Stimulated activated CD4-positive, alpha-beta T cell treated with anti-CD3 and anti-CD28 coated beads, Interleukin-1b, Interleukin-23, amount 100 ng/mL, for 1 hour (primary cell): ENCODE data around the gene LGR6.
"Not testable (repeated sequence)": the region's sequence is repeated elsewhere in the genome, so short reads cannot be mapped to it uniquely, and the experiment has no call there.

Source experiments
- DNase-seq, 2 donors: peaks; one replicate each; pipeline ENCODE4 v3.0.0-alpha.2; 2020; ENCODE audit warnings: low read depth in 2 of 2

LGR6 gene

GRCh38 chr1:202193614-202194327 is at the start of gene LGR6:
Gene LGR6, plus strand, starts transcription at chr1:202193799. Its CDS starts 191 bp downstream, at chr1:202193990.
- DNase-seq, result no peak

GRCh38 chr1:202144402-202145067 is 49.1 kb upstream of the LGR6 start, which contains the start of gene ARL8A:
Gene ARL8A, minus strand, starts transcription at chr1:202144737. Its CDS starts 165 bp downstream, at chr1:202144572.
- no peak for DNase-seq

GRCh38 chr1:202145068-202145743 is 48.4 kb upstream of the LGR6 start:
- no peak for DNase-seq

GRCh38 chr1:202145744-202146140 is 47.9 kb upstream of the LGR6 start:
- not testable (repeated sequence) for DNase-seq

GRCh38 chr1:202146279-202146678 is 47.3 kb upstream of the LGR6 start:
- no peak for DNase-seq

- DNase-seq, result no peak
Observed at GRCh38 chr1:202146993-202147392, 46.6 kb upstream of the LGR6 start.

- no peak for DNase-seq
Observed at GRCh38 chr1:202148391-202148790, 45.2 kb upstream of the LGR6 start.

GRCh38 chr1:202149566-202149965 is 44.0 kb upstream of the LGR6 start:
- DNase-seq, result no peak

- DNase-seq, result no peak
Observed at GRCh38 chr1:202150187-202150586, 43.4 kb upstream of the LGR6 start.

- DNase-seq, result no peak
Observed at GRCh38 chr1:202150602-202151001, 43.0 kb upstream of the LGR6 start.

- DNase-seq, result no peak
Observed at GRCh38 chr1:202151045-202151444, 42.6 kb upstream of the LGR6 start.

GRCh38 chr1:202152399-202152798 is 41.2 kb upstream of the LGR6 start:
- no peak for DNase-seq

- no peak for DNase-seq
Observed at GRCh38 chr1:202153284-202153683, 40.3 kb upstream of the LGR6 start.

- DNase-seq, result no peak
Observed at GRCh38 chr1:202154148-202154765, 39.3 kb upstream of the LGR6 start.

- no peak for DNase-seq
Observed at GRCh38 chr1:202154766-202155477, 38.7 kb upstream of the LGR6 start.

GRCh38 chr1:202155478-202156021 is 38.0 kb upstream of the LGR6 start:
- DNase-seq, result no peak

GRCh38 chr1:202156590-202156989 is 37.0 kb upstream of the LGR6 start:
- DNase-seq, result no peak

GRCh38 chr1:202157945-202158344 is 35.7 kb upstream of the LGR6 start:
- DNase-seq, result no peak

- no peak for DNase-seq
Observed at GRCh38 chr1:202158810-202159533, 34.6 kb upstream of the LGR6 start.

- peak in 1 of 2 donors; percentile 45 for DNase-seq
Observed at GRCh38 chr1:202159534-202160371, 33.8 kb upstream of the LGR6 start.
